ENCODE measurements around the gene SUB1.

GRCh38 chr5:32585122-32585445 is 273 bp upstream of the SUB1 start:
- TF ChIP-seq CTCF (IDR thresholded peaks at IDR 0.05) (no peak), POLR2A (IDR thresholded peaks at IDR 0.05) (no peak)
